PC-9 (cell line): ENCODE measurements around the gene MARK1.

ENCODE experiments used
- EZH2 ChIP-seq: fragments of 200-600 bp; sonication (generic); IDR thresholded peaks from 2 replicates; pipeline ENCODE4 v1.8.0; 2017; ENCODE audit warnings: antibody characterized with exemption, low read depth
- TF ChIP-seq, protein P1 (sequence below): fragments of 200-600 bp; sonication (generic); conservative IDR thresholded peaks from 2 replicates; pipeline ENCODE4 v1.6.1; 2017; ENCODE audit warnings: mixed run types, antibody characterized with exemption, mild to moderate bottlenecking, moderate library complexity

DNA sequence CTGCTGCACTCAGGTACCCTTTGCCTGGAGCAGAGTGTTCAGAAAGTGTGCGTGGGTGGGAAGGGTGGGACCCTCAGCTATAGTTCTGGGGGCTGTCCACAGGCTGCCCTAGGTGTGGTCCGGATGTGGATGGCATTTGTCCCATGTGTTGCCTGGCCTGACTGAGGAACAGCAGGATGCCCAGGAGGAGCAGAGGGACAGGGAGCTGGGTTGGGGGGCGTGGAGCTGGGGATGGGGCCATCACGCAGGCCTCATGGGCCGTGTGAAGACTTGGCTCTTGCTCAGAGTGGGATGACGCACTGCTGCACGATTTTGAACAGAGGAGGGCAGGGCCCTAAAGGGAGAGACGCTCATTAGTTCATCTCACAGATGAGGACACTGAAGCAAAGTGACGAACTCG lies 179.2 kb downstream of the MARK1 start:
- TF ChIP-seq, protein P1, sequence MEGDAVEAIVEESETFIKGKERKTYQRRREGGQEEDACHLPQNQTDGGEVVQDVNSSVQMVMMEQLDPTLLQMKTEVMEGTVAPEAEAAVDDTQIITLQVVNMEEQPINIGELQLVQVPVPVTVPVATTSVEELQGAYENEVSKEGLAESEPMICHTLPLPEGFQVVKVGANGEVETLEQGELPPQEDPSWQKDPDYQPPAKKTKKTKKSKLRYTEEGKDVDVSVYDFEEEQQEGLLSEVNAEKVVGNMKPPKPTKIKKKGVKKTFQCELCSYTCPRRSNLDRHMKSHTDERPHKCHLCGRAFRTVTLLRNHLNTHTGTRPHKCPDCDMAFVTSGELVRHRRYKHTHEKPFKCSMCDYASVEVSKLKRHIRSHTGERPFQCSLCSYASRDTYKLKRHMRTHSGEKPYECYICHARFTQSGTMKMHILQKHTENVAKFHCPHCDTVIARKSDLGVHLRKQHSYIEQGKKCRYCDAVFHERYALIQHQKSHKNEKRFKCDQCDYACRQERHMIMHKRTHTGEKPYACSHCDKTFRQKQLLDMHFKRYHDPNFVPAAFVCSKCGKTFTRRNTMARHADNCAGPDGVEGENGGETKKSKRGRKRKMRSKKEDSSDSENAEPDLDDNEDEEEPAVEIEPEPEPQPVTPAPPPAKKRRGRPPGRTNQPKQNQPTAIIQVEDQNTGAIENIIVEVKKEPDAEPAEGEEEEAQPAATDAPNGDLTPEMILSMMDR: no peak
- no peak for TF ChIP-seq EZH2
